Caki2 (cell line): ENCODE measurements around the gene TES. TPM values are rescaled to one million over a fixed set of nuclear protein-coding genes. Genes with fewer than 3 reads are reported as not detected.

Source experiments
- DNase-seq: peaks from one replicate; pipeline ENCODE4 v3.0.0-alpha.2; 2015; ENCODE audit warnings: low read depth
- in situ Hi-C: cut with HindIII; loops from 2 replicates; pipeline ENCODE4 v1.10.0; 2016; ENCODE audit warnings: low sequenced_read_pairs, low pct_unique_long_range_greater_than_20kb, mixed read lengths
- total RNA-seq: library from RNA; depleted of rRNA; stranded (reverse); fragments of >200 nt; shearing (Covaris generic); gene quantifications from 2 replicates; pipeline ENCODE4 v1.2.3, GENCODE V29; 2014; ENCODE audit warnings: low replicate concordance

The TES gene
- total RNA-seq, 1 experiment from 2014 or later, result 134 TPM

DNA sequence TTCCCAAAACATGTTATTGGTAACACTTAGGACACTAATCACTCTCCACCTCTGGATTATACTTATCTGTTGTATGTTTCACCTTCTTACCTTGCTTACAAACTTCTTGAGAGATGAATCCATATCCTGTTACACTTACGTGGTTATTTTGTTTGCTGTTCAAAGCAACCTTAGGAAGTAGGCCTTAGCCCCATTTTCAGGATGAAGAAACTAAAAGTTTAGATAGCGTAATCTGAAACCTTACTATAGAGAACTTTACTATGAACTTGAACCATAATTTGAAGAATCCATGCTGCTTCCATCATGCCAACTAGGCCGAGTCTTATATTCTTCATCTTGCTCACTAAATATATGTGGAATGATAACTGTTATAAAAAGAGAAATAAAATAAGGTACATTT is 4.6 kb downstream of the TES start:
- in situ Hi-C loops, result no loop called here
- DNase-seq, result no peak

DNA sequence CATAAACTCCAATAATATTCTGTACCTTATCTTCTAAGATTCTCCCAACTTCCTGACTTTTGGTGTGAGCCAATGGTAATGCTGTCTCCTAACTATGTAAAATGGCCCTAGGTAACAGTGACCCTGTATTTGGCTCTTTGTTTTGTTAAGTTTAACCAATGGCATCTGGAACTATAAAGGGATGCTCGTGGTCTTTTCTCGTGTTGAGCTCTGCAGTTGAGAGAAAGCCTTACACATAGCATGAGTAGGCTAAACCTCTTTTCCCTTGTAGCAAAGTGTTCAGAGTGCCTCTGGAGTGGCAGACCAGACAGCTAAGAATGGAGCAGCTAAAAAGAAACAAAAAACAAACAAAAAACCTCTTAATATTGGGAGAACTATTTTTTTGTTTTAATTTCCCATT is 5.2 kb downstream of the TES start:
- in situ Hi-C loops, result no loop called here

DNA sequence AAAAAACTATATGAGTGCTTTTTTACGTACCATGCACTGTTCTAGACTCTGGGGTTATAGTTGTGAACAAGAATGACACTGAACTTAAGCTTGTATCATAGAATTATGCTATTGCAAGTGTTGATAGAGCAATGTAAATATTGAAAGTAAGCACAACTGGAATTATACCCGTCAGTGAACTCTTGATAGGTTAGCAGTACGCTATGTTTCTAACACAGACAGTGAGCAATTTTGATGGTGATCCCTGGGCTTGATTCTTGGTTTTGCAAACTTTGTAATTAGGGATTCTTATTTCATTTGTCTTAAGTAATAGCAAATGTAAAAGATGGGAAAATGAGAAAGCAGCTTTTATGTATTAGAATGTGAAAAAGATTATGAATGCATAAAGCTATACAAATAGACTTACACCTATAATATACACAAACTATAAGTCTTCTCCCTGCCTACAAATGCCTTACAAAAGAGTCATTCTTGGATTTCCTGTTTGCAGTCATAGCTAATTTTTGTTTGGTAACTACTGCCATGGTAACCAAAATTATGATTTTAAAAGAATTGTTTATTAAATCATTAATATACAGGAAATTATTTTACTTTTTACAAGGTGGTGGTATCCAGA is 6.7 kb downstream of the TES start:
- no peak for DNase-seq
- in situ Hi-C loops, result no loop called here

More for the DNA sequence above, 5.2 kb downstream of the TES start:
- DNase-seq, result no peak

- in situ Hi-C loops, result no loop called here
Observed at GRCh38 chr7:116218051-116218645, 7.8 kb downstream of the TES start.

DNA sequence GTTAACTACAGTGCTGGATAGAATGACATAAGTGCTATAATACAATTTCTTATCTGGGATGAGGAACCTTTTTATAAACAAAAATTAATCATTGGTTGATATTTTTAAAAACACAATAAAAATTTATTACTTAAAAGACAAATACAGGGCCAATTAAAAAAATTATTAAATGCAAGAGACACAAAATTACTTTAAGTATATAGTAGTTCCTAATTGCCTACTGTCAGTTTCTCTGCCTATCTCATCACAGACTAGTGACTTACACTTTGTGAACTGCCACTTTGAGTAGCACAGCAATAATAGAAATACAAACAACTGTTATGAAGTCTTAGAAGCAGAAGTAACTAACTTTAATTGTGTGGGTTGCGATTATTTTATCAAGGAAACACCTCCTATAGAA is 8.4 kb downstream of the TES start:
- in situ Hi-C loops, result no loop called here
- DNase-seq, result no peak

More at GRCh38 chr7:116218051-116218645, 7.8 kb downstream of the TES start:
- DNase-seq, result peak; percentile 92

DNA sequence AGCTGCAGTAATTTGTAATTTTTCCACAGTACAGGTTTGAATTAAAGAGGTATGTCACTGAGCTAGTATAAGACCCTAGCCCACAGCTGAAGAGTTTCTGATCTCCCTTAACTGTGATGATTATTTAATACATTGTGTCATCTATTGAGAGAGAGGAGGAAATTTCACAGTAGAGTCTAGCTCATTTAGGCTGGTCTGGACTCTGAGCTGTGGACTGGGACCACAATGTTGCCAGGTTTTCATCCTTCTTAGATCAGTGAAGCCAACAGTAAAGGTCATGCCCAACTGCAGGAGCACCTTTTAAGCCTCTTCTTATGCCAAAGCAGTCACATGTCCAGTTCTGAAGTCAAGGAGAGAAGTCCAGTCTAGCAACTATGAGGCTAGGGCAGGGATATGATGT is 8.9 kb downstream of the TES start:
- in situ Hi-C loops, result no loop called here

GRCh38 chr7:116219834-116220233 is 9.5 kb downstream of the TES start:
- DNase-seq, result no peak
- in situ Hi-C loops, result no loop called here

More for the DNA sequence above, 8.9 kb downstream of the TES start:
- DNase-seq, result no peak

DNA sequence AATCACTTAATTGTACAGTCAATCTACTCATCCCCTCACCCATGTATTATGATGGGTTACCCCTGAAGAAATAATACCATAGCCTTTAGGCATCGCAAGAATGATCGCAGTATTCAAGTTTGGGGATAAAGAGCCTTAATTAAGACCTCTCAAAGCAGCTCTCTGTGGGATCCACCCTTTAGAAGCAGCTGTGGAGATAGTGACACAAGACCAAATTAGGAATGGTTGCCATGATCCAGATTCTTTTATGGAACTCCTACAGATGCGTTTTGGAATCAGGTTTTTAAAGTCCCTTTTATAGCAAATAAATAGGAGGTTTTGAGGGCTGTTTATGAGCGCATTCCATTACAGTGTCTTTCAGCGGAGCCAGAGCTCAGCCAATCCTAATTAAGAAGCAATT is 12.2 kb downstream of the TES start:
- no peak for DNase-seq
- in situ Hi-C loops, result no loop called here

DNA sequence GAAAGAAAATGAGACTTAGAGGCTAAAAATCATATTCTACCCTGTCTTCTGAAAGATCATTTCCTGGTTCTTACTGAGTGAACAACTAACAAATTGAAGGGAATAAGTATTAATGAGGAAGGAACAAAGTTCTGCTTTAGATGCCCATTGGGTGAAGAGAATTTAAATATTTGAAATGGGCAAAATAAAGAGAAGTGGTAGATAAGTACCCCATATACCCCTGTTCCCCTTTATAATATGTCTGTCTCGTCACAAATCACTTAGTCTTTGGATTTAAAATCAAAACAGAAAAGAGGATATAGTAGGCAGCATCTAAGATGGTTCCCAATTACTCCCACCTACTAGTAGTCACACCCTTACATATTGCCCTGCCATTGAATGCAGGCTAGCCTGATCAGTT is 13.2 kb downstream of the TES start:
- DNase-seq, result no peak
- in situ Hi-C loops, result no loop called here

DNA sequence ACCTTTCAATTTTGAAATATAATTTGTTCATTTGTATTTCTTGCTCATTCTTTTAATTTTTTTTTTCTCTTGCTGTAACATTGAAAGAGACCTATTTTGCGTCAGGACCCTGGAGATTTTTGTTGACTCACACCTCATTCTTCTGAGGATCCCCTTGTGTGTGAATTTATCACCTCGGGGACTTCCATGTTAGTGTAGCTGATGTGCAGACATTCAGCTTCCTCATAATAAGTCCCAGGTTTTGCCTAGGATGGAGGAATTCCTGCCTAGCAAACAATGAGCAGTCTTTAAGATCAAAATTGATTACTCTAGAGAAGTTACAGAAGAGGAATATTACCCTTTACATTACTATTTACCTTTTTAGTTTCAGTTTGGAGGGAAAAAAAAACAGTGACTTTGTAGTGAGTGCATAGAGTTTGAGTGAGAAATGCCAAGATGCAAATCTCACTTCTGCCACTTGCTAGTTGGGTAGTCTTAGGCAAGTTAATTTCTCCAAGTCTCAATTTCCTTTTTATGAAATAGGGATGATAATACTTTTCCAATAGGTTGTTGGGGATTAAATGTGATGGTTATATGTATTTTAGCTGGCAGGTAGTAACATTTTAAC is 14.3 kb downstream of the TES start:
- in situ Hi-C loops, result no loop called here

DNA sequence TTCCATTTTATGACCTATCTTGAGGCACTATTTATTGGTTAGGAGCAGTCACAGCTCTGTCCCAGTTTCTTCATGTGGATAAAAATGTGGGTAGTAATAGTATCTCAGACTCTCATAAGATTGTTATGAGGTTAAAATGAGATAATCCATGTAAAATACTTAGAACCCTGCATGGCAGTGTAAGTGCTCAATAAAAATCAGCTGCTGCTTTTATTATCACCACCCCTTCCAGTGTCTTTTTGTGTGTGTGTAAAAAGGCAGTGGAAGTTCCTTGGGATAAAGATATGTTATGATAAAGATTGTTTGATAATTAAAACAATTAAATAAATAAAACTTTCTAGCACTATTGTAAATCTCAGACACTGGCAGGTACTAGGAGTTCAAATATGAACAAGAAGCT is 15.5 kb downstream of the TES start:
- in situ Hi-C loops, result no loop called here
- DNase-seq, result no peak

More for the DNA sequence above, 14.3 kb downstream of the TES start:
- no peak for DNase-seq

GRCh38 chr7:116226664-116227063 is 16.3 kb downstream of the TES start:
- DNase-seq, result no peak
- in situ Hi-C loops, result no loop called here

- DNase-seq, result no peak
- in situ Hi-C loops, result no loop called here
Observed at GRCh38 chr7:116227678-116228239, 17.4 kb downstream of the TES start.

DNA sequence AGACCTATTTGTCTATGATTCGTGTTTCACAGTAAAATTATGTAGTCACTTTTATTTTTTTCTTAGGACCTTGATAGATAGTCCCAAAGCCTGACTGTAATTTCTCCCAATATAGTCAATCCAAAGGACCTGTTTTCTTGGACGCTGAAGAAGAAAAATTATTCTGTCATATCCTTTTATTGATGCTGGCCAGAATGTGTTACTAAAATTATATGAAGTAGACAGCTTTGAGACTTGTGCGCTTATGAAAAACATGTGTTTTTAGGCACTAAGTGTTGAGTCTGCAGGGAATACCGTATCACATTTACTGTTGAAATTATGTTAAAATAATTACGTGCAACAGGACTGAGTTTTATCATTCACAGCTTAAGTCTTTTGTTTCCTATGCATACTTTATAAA is 17.9 kb downstream of the TES start:
- in situ Hi-C loops, result no loop called here
- DNase-seq, result no peak

GRCh38 chr7:116229366-116229765 is 19.0 kb downstream of the TES start:
- no peak for DNase-seq

DNA sequence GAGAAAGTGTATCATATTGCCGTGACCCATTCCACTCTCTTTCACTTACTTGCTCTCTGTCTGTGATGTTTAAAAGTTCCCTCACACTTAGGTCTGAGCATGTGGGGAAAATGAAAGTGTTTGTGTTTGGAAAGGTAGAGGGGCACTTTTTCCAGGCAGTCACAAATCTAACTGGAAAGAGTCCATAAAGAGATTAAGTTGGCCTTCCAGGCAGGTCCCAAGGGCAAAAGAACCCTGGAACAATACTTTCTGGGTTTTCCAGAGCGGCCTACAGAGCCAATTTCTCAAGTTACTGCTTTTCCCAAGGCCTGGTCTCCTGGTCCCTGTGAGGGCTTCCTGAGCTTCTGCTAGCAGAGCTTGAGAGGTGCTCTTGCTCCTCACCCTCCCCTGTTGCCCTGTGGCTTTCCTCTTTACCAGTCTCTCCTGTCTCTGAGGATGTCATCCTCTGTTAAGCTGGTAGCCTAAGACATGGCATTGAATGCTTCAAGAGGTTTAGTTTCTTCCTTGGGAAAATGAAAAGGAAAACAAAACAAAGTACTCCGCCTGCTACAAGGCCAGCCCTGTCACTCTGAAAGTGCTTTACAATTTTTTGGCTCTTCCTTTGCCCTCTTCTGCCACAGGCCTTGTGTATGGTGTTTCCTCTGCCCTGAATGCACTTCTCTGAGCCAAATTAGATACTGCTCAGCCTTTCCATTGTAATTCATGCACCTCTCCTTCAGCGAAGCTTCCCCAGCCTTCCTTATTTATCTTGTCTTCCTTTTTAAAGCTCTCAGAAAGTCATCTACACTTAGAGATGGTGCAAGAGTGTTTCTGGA is 20.1 kb downstream of the TES start:
- DNase-seq, result no peak

More at GRCh38 chr7:116229366-116229765, 19.0 kb downstream of the TES start:
- in situ Hi-C loops, result no loop called here

GRCh38 chr7:116231543-116231942 is 21.2 kb downstream of the TES start:
- in situ Hi-C loops, result no loop called here
- no peak for DNase-seq

More for the DNA sequence above, 20.1 kb downstream of the TES start:
- in situ Hi-C loops, result no loop called here

GRCh38 chr7:116231949-116232348 is 21.6 kb downstream of the TES start:
- in situ Hi-C loops, result no loop called here
- DNase-seq, result peak; percentile 31

DNA sequence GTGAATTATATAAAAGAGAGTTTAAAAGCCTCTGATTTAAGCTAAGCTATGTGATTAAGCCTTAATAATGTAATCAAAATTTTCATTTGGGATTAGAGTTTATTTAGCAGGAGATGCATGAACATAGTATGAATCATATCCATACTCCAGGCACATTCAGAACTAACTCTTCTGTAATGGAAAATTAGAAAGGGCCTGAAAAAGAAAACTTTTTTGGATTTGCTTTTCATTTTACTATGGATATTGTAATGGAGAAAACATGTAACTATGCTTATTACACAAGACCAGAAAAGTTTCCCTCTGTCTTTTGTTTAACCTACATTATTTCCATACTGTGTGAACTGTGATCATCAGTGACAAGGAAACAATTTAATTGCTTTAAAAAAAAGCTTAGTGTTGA is 22.0 kb downstream of the TES start:
- DNase-seq, result no peak
- in situ Hi-C loops, result no loop called here
